NB4 (cell line): ENCODE measurements around the gene NPDC1.

ENCODE experiments used
- POLR2A ChIP-seq: IDR thresholded peaks from 2 replicates; pipeline ENCODE4 v1.6.1; 2011; ENCODE audit warnings: mild to moderate bottlenecking; ENCODE audit not compliant: insufficient read length; ENCODE audit errors: extremely low read depth
- TF ChIP-seq, protein P1 (sequence below): IDR thresholded peaks from 2 replicates; pipeline ENCODE4 v1.6.1; 2011; ENCODE audit warnings: low read depth, low read length
- TF ChIP-seq, protein P2 (sequence below): IDR thresholded peaks from one replicate; pipeline ENCODE4 v1.5.1; 2012; ENCODE audit warnings: low read depth, low read length

DNA sequence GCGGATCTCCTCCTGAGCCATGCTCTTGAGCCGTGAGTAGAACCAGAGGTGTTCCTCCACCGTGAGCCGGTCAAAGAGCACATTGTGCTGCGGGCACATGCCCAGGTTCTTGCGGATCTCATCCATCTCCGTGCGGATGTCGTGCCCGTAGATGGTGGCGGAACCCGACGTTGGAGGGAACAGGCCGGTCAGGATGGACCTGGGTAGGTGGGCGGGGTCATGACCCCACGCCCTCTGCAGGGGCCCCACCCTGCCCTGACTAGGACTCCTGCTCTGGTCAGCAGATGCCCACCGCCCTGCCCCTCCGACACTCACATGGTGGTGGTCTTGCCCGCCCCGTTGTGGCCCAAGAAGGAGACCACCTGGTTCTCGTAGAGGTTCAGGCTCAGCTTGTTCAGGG is 30.0 kb downstream of the NPDC1 start:
- TF ChIP-seq, protein P1, sequence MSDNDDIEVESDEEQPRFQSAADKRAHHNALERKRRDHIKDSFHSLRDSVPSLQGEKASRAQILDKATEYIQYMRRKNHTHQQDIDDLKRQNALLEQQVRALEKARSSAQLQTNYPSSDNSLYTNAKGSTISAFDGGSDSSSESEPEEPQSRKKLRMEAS, result no peak
- TF ChIP-seq, protein P2, sequence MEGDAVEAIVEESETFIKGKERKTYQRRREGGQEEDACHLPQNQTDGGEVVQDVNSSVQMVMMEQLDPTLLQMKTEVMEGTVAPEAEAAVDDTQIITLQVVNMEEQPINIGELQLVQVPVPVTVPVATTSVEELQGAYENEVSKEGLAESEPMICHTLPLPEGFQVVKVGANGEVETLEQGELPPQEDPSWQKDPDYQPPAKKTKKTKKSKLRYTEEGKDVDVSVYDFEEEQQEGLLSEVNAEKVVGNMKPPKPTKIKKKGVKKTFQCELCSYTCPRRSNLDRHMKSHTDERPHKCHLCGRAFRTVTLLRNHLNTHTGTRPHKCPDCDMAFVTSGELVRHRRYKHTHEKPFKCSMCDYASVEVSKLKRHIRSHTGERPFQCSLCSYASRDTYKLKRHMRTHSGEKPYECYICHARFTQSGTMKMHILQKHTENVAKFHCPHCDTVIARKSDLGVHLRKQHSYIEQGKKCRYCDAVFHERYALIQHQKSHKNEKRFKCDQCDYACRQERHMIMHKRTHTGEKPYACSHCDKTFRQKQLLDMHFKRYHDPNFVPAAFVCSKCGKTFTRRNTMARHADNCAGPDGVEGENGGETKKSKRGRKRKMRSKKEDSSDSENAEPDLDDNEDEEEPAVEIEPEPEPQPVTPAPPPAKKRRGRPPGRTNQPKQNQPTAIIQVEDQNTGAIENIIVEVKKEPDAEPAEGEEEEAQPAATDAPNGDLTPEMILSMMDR, result no peak
- TF ChIP-seq POLR2A, result no peak
